ENCODE measurements around the gene GLT1D1. TPM values are rescaled to one million over a fixed set of nuclear protein-coding genes. Genes with fewer than 3 reads are reported as not detected.

The GLT1D1 gene
- polyA plus RNA-seq, 1 of the 3 experiments (the other 2 are of a cell fraction): 0.05 TPM

DNA sequence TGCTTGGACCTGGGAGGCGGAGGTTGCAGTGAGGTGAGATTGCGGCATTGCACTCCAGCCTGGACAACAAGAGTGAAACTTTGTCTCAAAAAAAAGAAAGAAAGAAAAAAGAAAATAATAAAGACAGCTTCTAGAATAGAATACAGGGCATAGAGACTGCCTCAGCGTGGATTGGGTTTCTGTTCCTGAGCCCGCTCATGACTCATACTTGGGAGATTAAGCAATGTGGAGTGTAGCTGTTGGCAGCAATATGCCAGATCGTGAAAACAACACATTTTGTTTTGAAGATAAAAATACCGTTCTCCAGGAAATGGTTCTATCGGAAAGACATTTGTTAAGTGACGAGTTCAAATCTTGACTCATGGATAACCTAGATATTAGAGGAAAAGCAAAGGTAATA lies 67.2 kb downstream of the GLT1D1 start (continued):
- no peak for TF ChIP-seq TAF1 (IDR thresholded peaks at IDR 0.05; ENCODE audit: borderline replicate concordance, low read depth, low read length)
- TF ChIP-seq RCOR1 (IDR thresholded peaks at IDR 0.05; ENCODE audit: low read length): no peak
- TF ChIP-seq, protein P1, sequence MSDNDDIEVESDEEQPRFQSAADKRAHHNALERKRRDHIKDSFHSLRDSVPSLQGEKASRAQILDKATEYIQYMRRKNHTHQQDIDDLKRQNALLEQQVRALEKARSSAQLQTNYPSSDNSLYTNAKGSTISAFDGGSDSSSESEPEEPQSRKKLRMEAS (IDR thresholded peaks at IDR 0.05; ENCODE audit: low read depth): no peak
- TF ChIP-seq TEAD4 (IDR thresholded peaks at IDR 0.05; ENCODE audit: borderline replicate concordance, insufficient read depth): no peak
- TF ChIP-seq, protein P2, sequence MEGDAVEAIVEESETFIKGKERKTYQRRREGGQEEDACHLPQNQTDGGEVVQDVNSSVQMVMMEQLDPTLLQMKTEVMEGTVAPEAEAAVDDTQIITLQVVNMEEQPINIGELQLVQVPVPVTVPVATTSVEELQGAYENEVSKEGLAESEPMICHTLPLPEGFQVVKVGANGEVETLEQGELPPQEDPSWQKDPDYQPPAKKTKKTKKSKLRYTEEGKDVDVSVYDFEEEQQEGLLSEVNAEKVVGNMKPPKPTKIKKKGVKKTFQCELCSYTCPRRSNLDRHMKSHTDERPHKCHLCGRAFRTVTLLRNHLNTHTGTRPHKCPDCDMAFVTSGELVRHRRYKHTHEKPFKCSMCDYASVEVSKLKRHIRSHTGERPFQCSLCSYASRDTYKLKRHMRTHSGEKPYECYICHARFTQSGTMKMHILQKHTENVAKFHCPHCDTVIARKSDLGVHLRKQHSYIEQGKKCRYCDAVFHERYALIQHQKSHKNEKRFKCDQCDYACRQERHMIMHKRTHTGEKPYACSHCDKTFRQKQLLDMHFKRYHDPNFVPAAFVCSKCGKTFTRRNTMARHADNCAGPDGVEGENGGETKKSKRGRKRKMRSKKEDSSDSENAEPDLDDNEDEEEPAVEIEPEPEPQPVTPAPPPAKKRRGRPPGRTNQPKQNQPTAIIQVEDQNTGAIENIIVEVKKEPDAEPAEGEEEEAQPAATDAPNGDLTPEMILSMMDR (IDR thresholded peaks at IDR 0.05): no peak
- TF ChIP-seq SMC3 (IDR thresholded peaks at IDR 0.05; ENCODE audit: low read depth, low read length): no peak

DNA sequence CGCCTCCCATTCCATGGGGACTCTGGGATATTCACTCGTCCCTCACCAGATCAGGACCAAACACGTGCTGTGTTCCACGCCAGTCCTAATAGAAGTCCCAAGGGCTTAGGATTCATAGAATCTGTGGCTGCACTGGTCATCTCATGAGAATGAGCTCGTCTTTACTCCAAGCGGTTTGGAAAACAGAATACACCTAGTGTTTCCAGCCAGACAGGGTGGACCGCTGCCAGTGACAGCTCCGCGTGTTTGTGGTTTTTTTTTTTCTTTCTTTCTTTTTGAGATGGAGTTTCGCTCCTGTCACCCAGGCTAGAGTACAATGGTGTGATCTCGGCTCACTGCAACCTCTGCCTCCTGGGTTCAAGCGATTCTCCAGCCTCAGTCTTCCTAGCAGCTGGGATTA lies 75.1 kb downstream of the GLT1D1 start:
- CTCF ChIA-PET: no interaction called here
- no peaks in the 10 kb centered on the region for H3K4me1 ChIP-seq (ENCODE audit: control insufficient read depth in 1 of 2, insufficient read depth in 2 of 2, low read depth in 1 of 2, low read length in 1 of 2)
- H3K36me3 ChIP-seq (replicated peaks in 1 of 2; ENCODE audit: control insufficient read depth in 1 of 2, insufficient read depth in 2 of 2, low read length in 1 of 2): no peaks in the 10 kb centered on the region
- POLR2A ChIA-PET: no interaction called here
- no peak overlapping the region for H3K4me2 ChIP-seq
- DNase-seq: no peak
- no peaks in the 10 kb centered on the region for H3F3A ChIP-seq (replicated peaks; ENCODE audit: insufficient read depth)
- no peak overlapping the region for H3K4me3 ChIP-seq (ENCODE audit: low read depth in 2 of 2, low read length in 1 of 2)
- no peaks in the 10 kb centered on the region for H3K9me2 ChIP-seq
- no peaks in the 10 kb centered on the region for H4K20me1 ChIP-seq (ENCODE audit: insufficient read depth)
- 46% methylated on average over 12 of the region's 12 CpGs for WGBS (ENCODE audit: low lambda C conversion rate)
- no peaks in the 10 kb centered on the region for H3K79me2 ChIP-seq (ENCODE audit: insufficient read depth)
- H3K9ac ChIP-seq: no peak overlapping the region
- TF ChIP-seq GABPA (IDR thresholded peaks at IDR 0.05; ENCODE audit: low read depth) (no peak), SMC3 (IDR thresholded peaks at IDR 0.05; ENCODE audit: low read depth, low read length) (no peak), EZH2phosphoT487 (IDR thresholded peaks at IDR 0.05; ENCODE audit: borderline replicate concordance, low read depth) (no peak), TCF12 (IDR thresholded peaks at IDR 0.05) (no peak), MEF2A (IDR thresholded peaks at IDR 0.05; ENCODE audit: borderline replicate concordance, low read depth) (no peak), FOXM1 (IDR thresholded peaks at IDR 0.05; ENCODE audit: low read depth) (no peak), RCOR1 (IDR thresholded peaks at IDR 0.05; ENCODE audit: low read length) (no peak), YY1 (IDR thresholded peaks at IDR 0.05; ENCODE audit: low read depth) (no peak), TEAD4 (IDR thresholded peaks at IDR 0.05; ENCODE audit: borderline replicate concordance, insufficient read depth) (no peak), FOSL2 (IDR thresholded peaks at IDR 0.05; ENCODE audit: borderline replicate concordance, low read depth) (no peak), POLR2AphosphoS5 (IDR thresholded peaks at IDR 0.05; ENCODE audit: low read depth, low read length) (no peak), JUND (IDR thresholded peaks at IDR 0.05) (no peak), NRF1 (IDR thresholded peaks at IDR 0.05; ENCODE audit: low read depth, low read length) (no peak), FOXJ3 (CRISPR knock-in tag; IDR thresholded peaks at IDR 0.05) (no peak)
- TF ChIP-seq, protein P3, sequence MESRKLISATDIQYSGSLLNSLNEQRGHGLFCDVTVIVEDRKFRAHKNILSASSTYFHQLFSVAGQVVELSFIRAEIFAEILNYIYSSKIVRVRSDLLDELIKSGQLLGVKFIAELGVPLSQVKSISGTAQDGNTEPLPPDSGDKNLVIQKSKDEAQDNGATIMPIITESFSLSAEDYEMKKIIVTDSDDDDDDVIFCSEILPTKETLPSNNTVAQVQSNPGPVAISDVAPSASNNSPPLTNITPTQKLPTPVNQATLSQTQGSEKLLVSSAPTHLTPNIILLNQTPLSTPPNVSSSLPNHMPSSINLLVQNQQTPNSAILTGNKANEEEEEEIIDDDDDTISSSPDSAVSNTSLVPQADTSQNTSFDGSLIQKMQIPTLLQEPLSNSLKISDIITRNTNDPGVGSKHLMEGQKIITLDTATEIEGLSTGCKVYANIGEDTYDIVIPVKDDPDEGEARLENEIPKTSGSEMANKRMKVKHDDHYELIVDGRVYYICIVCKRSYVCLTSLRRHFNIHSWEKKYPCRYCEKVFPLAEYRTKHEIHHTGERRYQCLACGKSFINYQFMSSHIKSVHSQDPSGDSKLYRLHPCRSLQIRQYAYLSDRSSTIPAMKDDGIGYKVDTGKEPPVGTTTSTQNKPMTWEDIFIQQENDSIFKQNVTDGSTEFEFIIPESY (IDR thresholded peaks at IDR 0.05; ENCODE audit: borderline replicate concordance, low read depth): no peak
- TF ChIP-seq, protein P1 (IDR thresholded peaks at IDR 0.05; ENCODE audit: low read depth): no peak
- TF ChIP-seq, protein P4, sequence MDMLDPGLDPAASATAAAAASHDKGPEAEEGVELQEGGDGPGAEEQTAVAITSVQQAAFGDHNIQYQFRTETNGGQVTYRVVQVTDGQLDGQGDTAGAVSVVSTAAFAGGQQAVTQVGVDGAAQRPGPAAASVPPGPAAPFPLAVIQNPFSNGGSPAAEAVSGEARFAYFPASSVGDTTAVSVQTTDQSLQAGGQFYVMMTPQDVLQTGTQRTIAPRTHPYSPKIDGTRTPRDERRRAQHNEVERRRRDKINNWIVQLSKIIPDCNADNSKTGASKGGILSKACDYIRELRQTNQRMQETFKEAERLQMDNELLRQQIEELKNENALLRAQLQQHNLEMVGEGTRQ (IDR thresholded peaks at IDR 0.05; ENCODE audit: borderline replicate concordance, low read depth, low read length): no peak
- TF ChIP-seq, protein P5, sequence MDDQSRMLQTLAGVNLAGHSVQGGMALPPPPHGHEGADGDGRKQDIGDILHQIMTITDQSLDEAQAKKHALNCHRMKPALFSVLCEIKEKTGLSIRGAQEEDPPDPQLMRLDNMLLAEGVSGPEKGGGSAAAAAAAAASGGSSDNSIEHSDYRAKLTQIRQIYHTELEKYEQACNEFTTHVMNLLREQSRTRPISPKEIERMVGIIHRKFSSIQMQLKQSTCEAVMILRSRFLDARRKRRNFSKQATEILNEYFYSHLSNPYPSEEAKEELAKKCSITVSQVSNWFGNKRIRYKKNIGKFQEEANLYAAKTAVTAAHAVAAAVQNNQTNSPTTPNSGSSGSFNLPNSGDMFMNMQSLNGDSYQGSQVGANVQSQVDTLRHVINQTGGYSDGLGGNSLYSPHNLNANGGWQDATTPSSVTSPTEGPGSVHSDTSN (IDR thresholded peaks at IDR 0.05): no peak
- TF ChIP-seq, protein P6, sequence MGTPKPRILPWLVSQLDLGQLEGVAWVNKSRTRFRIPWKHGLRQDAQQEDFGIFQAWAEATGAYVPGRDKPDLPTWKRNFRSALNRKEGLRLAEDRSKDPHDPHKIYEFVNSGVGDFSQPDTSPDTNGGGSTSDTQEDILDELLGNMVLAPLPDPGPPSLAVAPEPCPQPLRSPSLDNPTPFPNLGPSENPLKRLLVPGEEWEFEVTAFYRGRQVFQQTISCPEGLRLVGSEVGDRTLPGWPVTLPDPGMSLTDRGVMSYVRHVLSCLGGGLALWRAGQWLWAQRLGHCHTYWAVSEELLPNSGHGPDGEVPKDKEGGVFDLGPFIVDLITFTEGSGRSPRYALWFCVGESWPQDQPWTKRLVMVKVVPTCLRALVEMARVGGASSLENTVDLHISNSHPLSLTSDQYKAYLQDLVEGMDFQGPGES (IDR thresholded peaks at IDR 0.05; ENCODE audit: low read depth, low read length): no peak
- TF ChIP-seq, protein P7, sequence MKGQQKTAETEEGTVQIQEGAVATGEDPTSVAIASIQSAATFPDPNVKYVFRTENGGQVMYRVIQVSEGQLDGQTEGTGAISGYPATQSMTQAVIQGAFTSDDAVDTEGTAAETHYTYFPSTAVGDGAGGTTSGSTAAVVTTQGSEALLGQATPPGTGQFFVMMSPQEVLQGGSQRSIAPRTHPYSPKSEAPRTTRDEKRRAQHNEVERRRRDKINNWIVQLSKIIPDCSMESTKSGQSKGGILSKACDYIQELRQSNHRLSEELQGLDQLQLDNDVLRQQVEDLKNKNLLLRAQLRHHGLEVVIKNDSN (IDR thresholded peaks at IDR 0.05; ENCODE audit: borderline replicate concordance, low read depth): no peak
- H2AFZ ChIP-seq (ENCODE audit: low read depth): no peak overlapping the region
- no peaks in the 10 kb centered on the region for H3K9me3 ChIP-seq
- H3K27ac ChIP-seq (ENCODE audit: low read depth in 2 of 2, low read length in 1 of 2): no peak overlapping the region
- no peaks in the 10 kb centered on the region for H3K27me3 ChIP-seq (ENCODE audit: insufficient read depth)
